HG02571 (cell line): ENCODE results near the gene RASGRP2.
"Not testable (repeated sequence)": the region's sequence is repeated elsewhere in the genome, so short reads cannot be mapped to it uniquely, and the experiment has no call there.

Experiments used
- ATAC-seq: cut with Tn5 transposase; IDR thresholded peaks from one replicate; pipeline ENCODE4 v1.9.1; 2021; ENCODE audit warnings: mild to moderate bottlenecking, moderate library complexity; ENCODE audit not compliant: unreplicated experiment

The RASGRP2 gene

DNA sequence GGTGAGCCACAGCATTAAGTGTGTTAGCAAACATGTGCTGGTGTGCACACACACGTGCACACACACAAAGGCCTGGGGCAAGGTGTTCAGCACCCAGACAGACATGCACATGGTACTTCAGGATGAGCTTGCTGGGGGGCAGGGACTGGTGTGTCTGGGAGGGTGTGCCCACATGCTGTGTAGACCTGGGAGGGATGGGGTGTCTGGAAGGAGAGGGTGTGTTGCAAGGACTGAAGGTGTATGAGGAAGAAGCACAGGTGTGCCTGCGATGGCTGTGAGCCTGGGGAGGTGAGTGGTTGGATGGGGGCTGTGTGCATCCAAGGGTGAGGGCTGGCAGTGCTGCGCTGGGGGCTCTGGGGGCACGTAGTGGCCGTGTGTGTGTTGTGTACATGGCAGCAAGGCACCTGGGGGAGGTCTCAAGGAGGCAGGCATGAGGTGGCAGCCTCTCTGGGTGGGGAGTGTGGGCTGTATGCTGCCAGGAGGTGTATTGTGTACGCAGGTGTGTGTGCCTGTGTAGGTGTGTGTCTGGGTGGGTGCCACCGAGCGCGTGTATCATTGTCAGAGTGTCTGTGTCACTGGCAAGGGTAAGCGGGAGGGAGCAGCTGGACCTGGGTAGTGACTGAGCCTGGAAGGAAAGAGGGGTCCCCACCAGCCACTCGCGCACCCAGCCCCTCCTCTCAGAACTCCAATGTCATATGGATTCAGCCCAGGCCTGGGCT, 23.1 kb downstream of the RASGRP2 start:
- no peak for ATAC-seq

DNA sequence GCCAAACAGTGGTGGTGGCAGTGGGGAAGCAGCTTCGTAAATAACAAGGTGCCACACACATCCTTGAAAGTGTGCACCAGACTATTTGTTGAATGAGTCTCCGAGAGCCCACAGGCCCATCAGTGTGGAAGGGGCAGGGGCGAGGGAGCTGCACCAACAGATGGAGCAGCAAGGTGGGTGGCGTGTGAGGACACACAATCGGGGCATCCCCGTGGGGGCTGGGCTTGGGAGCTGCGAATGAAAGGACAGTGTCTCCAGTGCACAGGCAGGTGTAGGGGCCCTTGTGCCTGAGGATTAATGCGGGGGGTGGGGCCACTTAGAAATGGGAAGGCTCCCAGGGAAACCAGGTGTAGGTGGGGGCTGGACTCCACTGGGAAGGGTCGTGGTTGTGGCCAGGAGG, 23.8 kb downstream of the RASGRP2 start:
- ATAC-seq = no peak

DNA sequence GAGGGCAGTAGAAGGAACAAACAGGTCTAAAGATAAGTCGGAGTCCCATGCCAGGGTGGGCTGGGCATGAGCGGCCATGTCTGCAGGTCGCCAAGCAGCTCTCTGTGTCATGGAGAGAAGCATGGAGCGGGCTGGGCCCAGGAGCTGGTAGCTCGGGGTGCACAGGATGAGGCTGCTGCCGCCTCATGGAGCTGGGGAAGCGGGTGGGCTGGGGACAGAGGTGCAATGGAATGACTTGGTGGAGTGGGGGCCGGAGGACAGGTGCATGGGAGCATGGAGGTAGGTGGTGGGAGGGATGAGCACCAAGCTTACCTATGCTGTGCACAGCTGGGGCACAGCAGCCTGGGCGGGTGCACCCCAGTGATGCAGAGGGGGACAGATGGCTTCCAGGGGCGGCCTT, 24.5 kb downstream of the RASGRP2 start:
- no peak for ATAC-seq

DNA sequence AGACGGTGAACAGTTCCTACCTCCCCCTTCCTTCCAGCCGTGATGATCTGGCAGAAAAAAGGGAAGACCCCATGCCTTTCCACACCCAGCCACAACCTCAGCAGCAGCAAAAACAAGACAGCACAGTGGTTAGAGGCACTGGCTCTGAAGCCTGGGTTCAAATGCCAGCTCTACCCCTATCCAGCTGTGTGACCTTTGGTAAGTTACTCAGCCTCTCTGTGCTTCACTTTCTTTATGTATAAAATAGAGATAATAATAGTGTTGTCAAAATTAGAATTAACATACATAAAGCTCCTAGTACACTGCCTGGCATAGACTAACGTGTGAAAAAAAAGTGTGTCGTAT, 25.2 kb downstream of the RASGRP2 start:
- no peak for ATAC-seq

DNA sequence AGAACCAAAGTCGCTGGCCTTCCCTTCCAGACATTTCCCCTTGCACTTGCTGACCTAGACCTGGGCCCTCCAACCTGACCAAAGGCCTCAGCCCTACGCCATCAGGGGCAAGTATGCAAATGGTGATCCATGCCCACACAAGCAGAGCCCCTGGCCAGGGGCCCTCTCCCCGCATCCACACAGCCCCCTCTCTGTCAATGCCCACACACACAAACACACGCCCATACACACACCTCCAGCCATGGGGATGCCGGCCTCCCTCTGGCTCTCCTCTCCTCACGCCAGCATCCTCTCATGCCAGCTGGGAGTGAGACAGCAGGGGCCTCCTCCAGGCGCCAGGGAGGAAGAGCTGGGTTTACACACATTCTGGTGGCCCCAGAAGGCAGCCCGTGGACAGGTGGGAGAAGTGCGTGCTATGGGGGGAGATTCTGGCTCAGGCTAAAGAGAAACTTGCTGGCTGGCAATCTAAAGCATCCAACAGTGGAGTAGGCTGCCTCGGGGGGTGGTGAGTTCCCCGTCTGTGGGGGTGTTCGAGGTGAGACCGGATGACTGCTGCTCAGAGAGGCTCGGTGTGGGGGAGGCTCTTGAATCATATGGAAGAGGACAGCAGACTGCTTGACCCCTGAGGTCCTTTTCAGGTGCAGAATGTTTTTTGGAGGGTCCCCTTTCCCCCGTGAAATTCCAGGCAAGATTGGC, 25.7 kb downstream of the RASGRP2 start:
- no peak for ATAC-seq

DNA sequence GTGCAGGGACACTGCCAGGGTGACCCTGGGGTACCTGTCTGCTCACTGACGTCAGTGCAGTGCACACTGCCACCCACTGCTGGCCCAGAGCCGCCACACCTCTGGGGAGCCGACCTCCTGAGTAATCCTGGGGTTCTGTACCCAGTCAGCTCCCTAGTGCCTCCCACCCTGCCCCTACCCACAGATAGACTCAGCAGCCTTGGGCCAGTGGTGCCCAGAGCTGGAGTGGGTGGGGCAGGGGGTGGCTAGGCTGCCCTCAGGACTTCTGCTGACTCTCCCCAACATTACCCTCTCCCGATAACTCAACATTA, 26.7 kb downstream of the RASGRP2 start:
- no peak for ATAC-seq

DNA sequence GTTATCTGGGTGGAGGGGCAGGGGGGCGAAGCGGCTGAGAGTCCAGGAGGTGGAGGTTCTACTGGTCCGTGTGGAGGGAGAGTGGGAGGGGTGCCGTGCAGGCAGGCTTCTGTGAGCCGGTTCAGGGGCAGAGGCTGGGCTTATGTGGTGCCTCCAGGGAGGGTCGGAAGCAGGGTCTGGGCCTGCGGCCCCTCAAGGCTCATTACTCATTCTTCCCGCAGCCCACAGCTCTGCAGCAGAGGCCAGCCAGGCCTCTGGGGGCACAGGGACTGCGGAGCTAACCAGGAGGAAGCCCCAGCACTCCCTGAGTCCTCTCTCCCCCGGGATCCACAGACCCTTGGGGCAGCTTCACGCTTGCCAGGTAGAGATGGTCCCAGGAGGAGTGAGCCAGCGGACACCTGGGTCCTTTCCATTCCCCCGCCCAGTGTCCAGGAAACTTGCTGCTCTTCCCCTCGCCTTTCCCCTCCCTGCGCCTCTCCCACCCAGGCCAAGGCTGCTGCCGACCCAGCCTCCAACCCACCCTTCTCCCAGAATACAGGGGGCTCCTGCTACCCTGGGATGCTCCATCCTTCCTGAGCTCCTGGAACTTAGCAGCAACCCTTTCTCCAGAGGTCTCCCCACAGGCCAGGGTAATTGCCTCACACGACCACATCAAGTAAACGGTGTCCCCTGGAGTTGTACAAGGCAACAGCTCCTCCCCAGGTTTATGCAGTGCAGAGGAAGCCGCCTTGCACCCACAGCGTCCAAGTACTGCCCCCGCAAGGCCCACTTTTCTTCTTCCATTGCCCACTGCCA, 27.3 kb downstream of the RASGRP2 start:
- no peak for ATAC-seq

DNA sequence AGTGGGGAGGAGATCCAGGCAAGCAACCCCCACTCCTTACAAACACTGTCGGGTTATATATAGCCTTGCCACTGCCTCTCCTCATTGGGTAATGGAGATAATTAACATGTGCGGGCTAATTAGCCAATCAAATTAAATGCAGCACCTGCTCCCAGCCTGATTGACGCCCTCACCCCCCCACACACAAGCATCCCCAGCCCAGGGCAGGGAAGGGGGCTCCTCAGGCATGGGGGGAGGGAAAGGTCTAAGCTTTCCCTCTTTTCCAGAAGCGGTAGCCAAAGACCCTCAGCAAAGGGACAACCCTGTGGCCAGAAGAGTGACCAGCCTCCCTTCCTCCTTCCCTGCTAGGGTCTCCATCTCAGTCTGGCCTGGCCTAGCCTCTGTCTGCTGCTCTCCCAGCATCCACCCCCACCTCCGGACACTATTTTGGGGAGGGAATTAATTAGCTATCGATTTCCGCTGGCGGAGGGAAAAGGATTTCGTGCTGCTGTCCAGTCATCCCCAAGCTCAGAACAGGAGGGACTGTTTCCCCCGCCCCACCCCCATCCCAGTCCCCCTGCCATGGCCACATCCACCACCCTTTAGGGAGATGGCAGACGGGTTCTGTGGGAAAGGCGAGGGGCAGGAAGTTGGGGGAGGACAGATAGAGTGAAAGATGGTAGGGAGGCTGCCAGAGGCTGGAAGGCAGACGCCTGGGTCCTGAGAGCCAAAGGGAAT, 28.0 kb downstream of the RASGRP2 start:
- no peak for ATAC-seq

DNA sequence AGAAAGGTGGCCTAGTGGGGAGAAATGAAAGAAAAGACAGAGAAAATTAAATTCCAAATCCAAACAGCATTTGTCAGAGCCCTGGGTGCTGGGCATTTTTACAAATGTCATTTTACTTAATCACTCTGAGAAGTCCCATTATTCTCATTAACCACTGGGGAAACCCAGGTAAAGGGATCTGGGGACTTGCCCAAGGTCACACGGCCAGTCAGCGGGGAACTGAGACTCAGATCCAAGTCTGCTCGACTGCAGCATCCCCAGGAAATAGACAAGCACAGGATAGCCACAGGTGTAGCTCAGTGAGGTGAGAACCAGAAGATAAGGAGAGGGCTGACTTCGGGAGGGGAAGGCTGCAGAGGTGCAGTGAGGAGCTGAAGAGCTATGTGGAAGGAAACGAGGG, 28.8 kb downstream of the RASGRP2 start:
- no peak for ATAC-seq

DNA sequence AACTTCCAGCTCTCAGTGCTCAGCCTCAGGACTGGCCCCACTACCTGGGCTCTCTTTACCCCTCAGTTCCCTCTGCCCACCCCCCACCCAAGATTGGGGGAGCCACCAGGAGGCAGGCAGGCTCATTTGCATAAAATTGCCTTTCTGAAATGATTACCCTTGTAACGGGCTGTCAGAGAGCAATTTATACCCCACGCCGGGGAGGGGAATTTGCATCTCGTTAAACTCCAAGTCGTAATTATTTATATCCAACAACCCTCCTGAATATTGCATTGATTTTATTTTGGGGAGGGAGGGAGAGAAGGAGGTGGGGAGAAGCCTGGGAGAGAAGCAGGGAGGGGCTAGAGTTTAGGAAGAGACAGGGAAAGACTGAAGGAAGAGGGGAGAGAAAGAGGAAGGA, 29.3 kb downstream of the RASGRP2 start:
- no peak for ATAC-seq

DNA sequence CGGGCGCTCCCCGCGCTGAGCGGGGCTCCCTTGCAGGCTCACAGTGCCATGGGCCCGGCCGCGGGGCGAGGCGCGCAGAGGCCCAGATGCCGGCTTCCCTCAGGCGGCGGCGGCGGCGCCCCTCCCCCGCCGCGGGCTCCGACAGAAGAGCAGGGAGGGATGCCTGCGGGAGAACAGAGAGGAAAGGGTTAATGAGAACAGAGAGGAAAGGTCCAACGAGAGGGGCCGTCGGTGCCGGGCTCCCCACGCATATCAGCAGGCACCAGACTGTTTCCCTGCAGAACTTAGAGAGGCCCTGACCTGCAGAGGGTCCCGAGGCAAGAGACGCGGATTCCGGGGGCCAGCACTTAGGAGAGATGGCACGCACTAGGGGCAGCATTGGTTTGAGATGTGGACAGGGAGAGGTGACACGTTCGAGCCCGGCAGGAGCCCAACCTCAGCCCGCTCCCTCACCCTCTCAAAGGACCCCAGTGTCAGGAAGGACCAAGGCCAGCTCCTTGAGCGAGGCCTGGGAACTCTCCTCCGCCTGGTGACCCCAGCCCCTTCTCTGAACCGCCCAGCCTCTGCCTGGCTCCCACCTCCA, 30.1 kb downstream of the RASGRP2 start:
- no peak for ATAC-seq

DNA sequence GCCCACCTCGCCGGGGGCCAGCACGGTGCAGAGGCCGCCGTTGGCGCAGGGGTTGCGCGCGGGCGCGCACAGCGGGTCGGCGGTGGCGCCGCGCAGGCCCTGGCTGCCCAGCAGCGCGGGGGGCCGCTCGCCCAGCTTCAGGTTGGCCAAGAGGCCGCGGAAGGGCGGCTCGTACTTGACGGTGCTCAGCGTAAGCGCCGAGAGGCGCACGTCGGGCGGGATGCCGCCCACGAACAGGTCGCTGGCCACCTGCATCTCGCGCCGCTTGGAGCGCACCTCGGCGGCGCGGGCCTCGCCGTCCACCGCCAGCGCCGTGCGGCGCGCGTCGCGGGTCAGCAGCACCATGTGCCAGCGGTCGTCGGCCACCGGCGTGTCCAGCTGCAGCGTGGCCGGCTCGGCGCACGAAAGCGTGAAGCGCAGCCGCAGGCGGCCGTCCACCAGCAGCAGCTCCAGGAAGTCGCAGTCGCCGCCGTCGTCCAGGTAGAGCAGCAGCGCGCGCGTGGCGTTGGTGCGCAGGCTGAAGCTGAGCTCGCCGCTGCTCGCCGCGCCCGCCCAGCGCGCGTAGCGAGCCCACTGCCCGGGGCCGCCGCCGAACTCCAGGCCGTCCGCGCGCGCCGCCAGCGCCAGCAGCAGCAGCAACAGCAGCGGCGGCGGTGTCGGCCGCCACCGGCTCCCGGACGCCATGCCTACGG, 30.8 kb downstream of the RASGRP2 start:
- ATAC-seq = no peak

DNA sequence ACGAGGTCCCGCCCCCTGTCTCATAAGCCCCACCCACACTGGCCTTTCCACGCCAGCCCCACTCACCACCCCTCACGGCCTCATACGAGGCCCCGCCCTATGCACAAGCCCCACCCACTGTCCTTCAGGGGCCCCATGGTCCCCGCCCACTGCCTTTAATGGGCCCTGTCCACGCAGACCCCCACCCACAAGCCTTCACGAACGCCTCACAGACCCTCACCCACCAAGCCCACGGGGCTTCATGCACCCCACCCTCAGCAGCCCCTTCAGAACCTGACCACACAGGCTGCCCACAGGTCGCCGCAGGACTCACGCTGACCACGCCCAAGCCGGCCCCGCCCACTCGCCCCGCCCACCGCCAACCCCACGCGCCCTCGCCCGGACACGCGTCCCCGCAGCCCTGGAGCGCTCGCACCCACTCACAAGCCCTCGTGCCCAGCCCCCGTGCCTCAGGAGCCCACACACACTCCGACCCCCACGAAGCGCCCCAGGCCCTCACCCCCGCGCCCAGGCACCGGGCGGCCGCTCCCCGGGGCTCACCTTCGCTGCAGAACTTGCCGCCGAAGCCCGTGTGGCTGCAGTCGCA, 31.4 kb downstream of the RASGRP2 start:
- no peak for ATAC-seq

DNA sequence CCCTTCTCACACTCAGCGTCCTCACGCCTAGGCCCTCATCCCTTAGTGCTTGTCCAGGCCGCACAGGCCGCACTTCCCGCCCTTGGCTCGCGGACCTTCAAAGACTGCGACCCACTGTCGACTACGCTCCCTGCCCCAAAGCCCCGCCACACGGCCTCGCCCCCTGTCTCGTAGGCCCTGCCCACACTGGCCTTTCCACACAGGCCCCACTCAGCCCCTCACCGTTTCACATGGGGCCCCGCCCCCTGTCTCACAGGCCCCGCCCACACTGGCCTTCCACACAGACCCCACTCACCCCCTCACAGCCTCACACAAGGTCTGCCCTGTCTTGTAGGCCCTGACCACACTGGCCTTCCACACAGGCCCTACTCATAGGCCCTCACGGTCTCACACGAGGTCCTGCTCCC, 32.0 kb downstream of the RASGRP2 start:
- ATAC-seq = no peak

DNA sequence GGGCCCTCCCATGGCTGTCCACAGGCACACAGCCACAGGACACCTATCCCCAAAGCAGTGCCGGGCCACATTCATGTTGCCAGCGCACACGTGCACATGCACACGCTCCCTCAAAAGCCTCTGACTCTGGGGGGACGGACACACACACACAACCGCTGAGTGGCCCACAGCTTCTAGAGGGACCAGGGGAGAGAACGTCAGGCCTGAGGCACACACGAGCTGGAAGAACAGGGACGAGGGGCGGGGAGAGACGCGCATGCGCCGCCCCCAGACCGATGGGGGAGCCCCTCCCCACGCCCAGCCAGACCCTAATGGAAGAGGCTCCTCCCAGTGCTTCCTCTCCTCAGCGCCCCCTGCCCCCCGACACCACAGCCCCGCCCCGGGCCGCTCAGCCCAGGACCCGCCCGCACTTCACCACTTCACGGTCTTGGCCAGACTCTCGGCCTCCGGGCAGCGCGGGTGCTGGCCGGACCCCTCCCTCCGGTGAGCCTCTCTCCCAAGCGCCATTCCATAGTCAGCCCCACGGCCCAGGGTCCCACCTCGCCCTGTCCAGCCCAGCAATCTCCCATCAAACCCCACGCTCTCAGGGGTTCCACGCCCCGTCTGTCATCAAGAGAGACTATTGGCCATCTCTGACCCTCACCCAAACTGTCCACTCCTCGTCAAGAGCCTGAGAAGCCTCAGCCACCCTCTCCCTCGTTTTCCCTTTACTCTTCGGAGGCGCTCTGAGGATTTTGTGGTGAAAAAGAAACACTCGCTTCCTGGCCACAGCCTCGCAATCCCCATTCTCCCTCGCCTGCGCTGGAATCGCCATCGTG, 32.6 kb downstream of the RASGRP2 start:
- no peak for ATAC-seq

DNA sequence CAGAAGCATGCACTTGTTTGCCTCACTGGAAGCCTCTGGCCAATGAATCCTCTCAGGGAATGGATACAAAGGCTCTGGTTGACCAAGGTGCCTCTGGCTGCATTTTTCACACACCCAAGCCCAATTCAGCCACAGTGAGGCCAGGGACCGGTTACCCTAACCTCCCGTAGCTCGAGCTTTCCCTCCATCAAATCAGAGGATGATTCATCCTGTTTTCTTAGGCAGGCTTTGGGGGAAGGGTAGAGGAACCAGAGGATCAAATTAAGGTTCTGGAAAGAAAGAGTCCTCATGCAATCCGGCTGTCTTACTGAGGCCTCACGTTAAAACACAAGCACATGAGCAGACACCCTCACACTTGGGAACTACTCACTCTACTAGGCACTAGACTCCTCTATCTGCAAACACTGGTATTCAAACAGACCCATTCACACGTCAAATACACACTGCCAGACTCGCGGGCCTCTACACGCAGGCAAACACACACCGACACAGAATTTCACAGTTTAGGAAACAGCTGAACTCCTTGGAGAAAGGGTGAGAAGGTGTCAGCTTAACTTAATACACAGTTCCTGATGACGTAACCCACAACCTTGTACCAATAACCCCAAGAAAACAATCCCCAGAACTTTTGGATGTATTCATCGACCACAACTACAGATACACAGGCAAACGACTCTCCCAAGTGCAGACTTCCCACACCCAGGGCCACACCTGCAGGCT, 33.4 kb downstream of the RASGRP2 start:
- ATAC-seq = no peak

DNA sequence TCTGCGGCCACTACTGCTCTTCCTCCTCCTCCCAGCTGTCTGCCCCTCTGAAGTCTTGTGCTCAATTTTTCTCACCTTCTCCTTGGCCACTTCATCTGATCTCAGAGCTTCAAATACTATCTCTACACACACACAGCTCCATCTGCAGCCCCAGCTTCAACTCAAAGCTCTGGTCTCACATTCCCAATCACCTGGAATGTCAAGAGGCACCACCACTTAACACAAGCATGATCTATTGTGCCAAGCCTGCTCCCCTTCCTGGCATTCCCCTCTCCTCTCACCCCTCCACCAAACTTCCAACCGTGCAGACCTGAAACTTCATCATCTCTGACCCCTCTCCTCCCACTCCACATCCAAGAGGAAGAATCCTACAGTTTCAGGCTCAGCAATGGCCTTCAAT, 38.4 kb downstream of the RASGRP2 start:
- no peak for ATAC-seq

DNA sequence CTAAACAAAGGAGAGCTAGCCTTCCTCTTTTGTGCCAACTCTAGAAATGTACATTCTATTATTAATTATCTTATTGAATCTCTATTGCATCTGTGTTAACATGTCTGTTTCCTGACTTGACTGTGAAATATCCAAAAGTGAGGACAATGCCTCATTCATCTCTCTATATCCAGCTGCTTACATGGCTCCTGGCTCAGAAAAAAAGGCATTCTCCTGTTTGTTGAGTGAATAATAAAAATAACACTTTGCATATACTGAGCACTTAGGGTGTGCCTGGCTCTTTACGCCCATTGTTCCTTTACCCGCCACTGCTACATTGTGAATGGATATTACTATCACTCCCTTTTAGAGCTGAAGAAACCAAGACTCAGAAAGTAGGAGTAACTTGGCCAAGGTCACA, 40.9 kb downstream of the RASGRP2 start:
- ATAC-seq = no peak

DNA sequence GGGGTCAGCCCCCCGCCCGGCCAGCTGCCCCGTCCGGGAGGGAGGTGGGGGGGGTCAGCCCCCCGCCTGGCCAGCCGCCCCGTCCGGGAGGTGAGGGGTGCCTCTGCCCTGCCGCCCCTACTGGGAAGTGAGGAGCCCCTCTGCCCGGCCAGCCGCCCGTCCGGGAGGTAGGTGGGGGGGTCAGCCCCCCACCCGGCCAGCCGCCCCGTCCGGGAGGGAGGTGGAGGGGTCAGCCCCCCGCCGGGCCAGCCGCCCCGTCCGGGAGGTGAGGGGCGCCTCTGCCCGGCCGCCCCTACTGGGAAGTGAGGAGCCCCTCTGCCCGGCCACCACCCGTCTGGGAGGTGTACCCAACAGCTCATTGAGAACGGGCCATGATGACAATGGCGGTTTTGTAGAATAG, 42.0 kb downstream of the RASGRP2 start:
- not testable (repeated sequence) for ATAC-seq
